OCI-M2 (cell line): Measurements from ENCODE around the gene PITRM1.
"Not testable (repeated sequence)": the region's sequence is repeated elsewhere in the genome, so short reads cannot be mapped to it uniquely, and the experiment has no call there.

ENCODE experiments used
- DNase-seq: peaks from one replicate; lab custom pipeline; 2025; ENCODE audit not compliant: unreplicated experiment; lab: John Stamatoyannopoulos, UW

PITRM1 gene

GRCh38 chr10:3172446-3173170 is at the start of gene PITRM1:
Gene PITRM1 (minus strand): TSS chr10:3172782. CDS start chr10:3172772, 10 bp downstream.
- DNase-seq: peak; percentile 75

- DNase-seq: no peak
These were observed 49.5 kb upstream of the PITRM1 start for GRCh38 chr10:3222068-3222467.

- DNase-seq: not testable (repeated sequence)
These were observed 49.0 kb upstream of the PITRM1 start for GRCh38 chr10:3221601-3222000.

- no peak for DNase-seq
These were observed 48.3 kb upstream of the PITRM1 start for GRCh38 chr10:3220853-3221252.

- not testable (repeated sequence) for DNase-seq
These were observed 46.5 kb upstream of the PITRM1 start for GRCh38 chr10:3219021-3219628.

GRCh38 chr10:3217853-3218252 is 45.3 kb upstream of the PITRM1 start:
- DNase-seq: no peak

GRCh38 chr10:3217301-3217700 is 44.7 kb upstream of the PITRM1 start:
- DNase-seq: no peak

GRCh38 chr10:3215153-3215775 is 42.7 kb upstream of the PITRM1 start:
- DNase-seq: no peak

GRCh38 chr10:3213758-3214515 is 41.4 kb upstream of the PITRM1 start:
- DNase-seq: no peak

GRCh38 chr10:3213208-3213607 is 40.6 kb upstream of the PITRM1 start:
- no peak for DNase-seq

GRCh38 chr10:3210251-3210877 is 37.8 kb upstream of the PITRM1 start:
- no peak for DNase-seq

GRCh38 chr10:3208481-3209406 is 36.2 kb upstream of the PITRM1 start:
- DNase-seq: no peak

GRCh38 chr10:3207351-3207750 is 34.8 kb upstream of the PITRM1 start:
- no peak for DNase-seq

- DNase-seq: no peak
These were observed 34.1 kb upstream of the PITRM1 start for GRCh38 chr10:3206511-3207157.

GRCh38 chr10:3203972-3204371 is 31.4 kb upstream of the PITRM1 start:
- DNase-seq: no peak

- no peak for DNase-seq
These were observed 30.6 kb upstream of the PITRM1 start for GRCh38 chr10:3203016-3203811.

- DNase-seq: no peak
These were observed 29.2 kb upstream of the PITRM1 start for GRCh38 chr10:3201796-3202195.

- no peak for DNase-seq
These were observed 26.9 kb upstream of the PITRM1 start for GRCh38 chr10:3199488-3199887.

GRCh38 chr10:3198900-3199299 is 26.3 kb upstream of the PITRM1 start:
- no peak for DNase-seq
